GM12864 (cell line): ENCODE results near the gene UROC1.

Experiments used
- DNase-seq: peaks from one replicate; pipeline ENCODE4 v3.0.0-alpha.2; 2011; ENCODE audit warnings: low read depth
- H3K4me3 ChIP-seq: 2 replicates; pipeline ENCODE4 v1.5.1; 2011; ENCODE audit warnings: mild to moderate bottlenecking, low read depth, low read length, control low read depth
- CTCF ChIP-seq: IDR thresholded peaks from 2 replicates; pipeline ENCODE4 v1.5.1; 2011; ENCODE audit warnings: low read depth, mild to moderate bottlenecking, moderate library complexity, low read length, control low read depth, inconsistent platforms; ENCODE audit errors: missing control alignments

UROC1 gene

GRCh38 chr3:126434931-126435411 is 82.6 kb downstream of the UROC1 start:
- no peak for DNase-seq
- H3K4me3 ChIP-seq = no peak overlapping the region

GRCh38 chr3:126434264-126434590 is 83.3 kb downstream of the UROC1 start:
- DNase-seq = no peak
- TF ChIP-seq CTCF = no peak
- H3K4me3 ChIP-seq = no peak overlapping the region

More at GRCh38 chr3:126434931-126435411, 82.6 kb downstream of the UROC1 start:
- no peak for TF ChIP-seq CTCF

- no peak for TF ChIP-seq CTCF
- H3K4me3 ChIP-seq = no peak overlapping the region
- no peak for DNase-seq
Observed at GRCh38 chr3:126433496-126434263, 83.9 kb downstream of the UROC1 start.

GRCh38 chr3:126433105-126433430 is 84.5 kb downstream of the UROC1 start:
- no peak for TF ChIP-seq CTCF
- no peak for DNase-seq
- no peak overlapping the region for H3K4me3 ChIP-seq

GRCh38 chr3:126432361-126433104 is 85.0 kb downstream of the UROC1 start:
- no peak for TF ChIP-seq CTCF

More at GRCh38 chr3:126432361-126433104, 85.0 kb downstream of the UROC1 start:
- DNase-seq = no peak
- H3K4me3 ChIP-seq = no peak overlapping the region
